Measurements from ENCODE around the gene PHACTR4. TPM values are rescaled to one million over a fixed set of nuclear protein-coding genes. Genes with fewer than 3 reads are reported as not detected.

PHACTR4 gene
- total RNA-seq, 4 donors from 2014 or later = 9.0 to 45.2 (median 24.3) TPM

GRCh38 chr1:28328228-28328648, 41.3 kb upstream of the PHACTR4 start:
- no peak for DNase-seq
- Histone ChIP-seq H3K4me1 (peaks cover 4 to 7% of the 10 kb centered on the region in 2 donors), H3K27me3 (no peaks in the 10 kb centered on the region), H3K27ac (peak overlapping the region; percentile 83), H3K9me3 (no peaks in the 10 kb centered on the region), H3K4me3 (peak overlapping the region; percentile 67 to 68), H3K36me3 (no peaks in the 10 kb centered on the region)
- no peak for TF ChIP-seq POLR2A (IDR thresholded peaks at IDR 0.05)
- TF ChIP-seq CTCF (IDR thresholded peaks at IDR 0.05) = no peak
- intact Hi-C loops (cut with DNase I; ENCODE audit: low total_unique reads) = no loop called here

- TF ChIP-seq CTCF (IDR thresholded peaks at IDR 0.05) (no peak), POLR2A (IDR thresholded peaks at IDR 0.05) (no peak)
- no peaks in the 10 kb centered on the region for H3K36me3 ChIP-seq
- intact Hi-C loops (cut with DNase I; ENCODE audit: low total_unique reads) = no loop called here
- H3K27me3 ChIP-seq = no peaks in the 10 kb centered on the region
- H3K27ac ChIP-seq = peak overlapping the region; percentile 83
- H3K4me1 ChIP-seq = peaks cover 4 to 7% of the 10 kb centered on the region in 2 donors
- H3K9me3 ChIP-seq = no peaks in the 10 kb centered on the region
- peak overlapping the region; percentile 67 to 68 for H3K4me3 ChIP-seq
- DNase-seq = peak; percentile 19 to 20
Measured at GRCh38 chr1:28329395-28330153, 40.0 kb upstream of the PHACTR4 start.

- Histone ChIP-seq H3K27ac (no peak overlapping the region), H3K9me3 (no peaks in the 10 kb centered on the region), H3K4me1 (no peaks in the 10 kb centered on the region), H3K36me3 (no peaks in the 10 kb centered on the region), H3K4me3 (no peak overlapping the region), H3K27me3 (no peaks in the 10 kb centered on the region)
- no peak for DNase-seq
- no peak for TF ChIP-seq POLR2A (IDR thresholded peaks at IDR 0.05)
- no peak for TF ChIP-seq CTCF (IDR thresholded peaks at IDR 0.05)
- intact Hi-C loops (cut with DNase I; ENCODE audit: low total_unique reads) = no loop called here
Measured at GRCh38 chr1:28338897-28339296, 30.6 kb upstream of the PHACTR4 start.

DNA sequence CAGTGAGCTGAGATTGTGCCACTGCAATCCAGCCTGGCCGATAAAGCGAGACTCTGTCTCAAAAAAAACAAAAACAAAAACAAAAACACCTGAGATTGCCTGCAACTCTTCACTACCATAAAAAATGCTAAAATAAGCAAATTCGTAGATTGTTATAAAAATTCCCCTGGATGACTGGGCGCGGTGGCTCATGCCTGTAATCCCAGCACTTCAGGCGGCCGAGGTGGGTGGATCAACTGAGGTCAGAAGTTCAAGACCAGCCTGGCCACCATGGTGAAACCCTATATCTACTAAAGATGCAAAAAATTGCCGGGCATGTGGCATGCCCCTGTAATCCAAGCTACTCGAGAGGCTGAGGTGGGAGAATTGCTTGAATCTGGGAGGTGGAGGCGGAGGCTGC, 30.0 kb upstream of the PHACTR4 start:
- no peak for DNase-seq
- Histone ChIP-seq H3K9me3 (no peaks in the 10 kb centered on the region), H3K27ac (no peak overlapping the region), H3K27me3 (no peaks in the 10 kb centered on the region), H3K4me1 (no peaks in the 10 kb centered on the region), H3K36me3 (no peaks in the 10 kb centered on the region), H3K4me3 (no peak overlapping the region)
- intact Hi-C loops (cut with DNase I; ENCODE audit: low total_unique reads) = no loop called here
- no peak for TF ChIP-seq CTCF (IDR thresholded peaks at IDR 0.05)
- no peak for TF ChIP-seq POLR2A (IDR thresholded peaks at IDR 0.05)

DNA sequence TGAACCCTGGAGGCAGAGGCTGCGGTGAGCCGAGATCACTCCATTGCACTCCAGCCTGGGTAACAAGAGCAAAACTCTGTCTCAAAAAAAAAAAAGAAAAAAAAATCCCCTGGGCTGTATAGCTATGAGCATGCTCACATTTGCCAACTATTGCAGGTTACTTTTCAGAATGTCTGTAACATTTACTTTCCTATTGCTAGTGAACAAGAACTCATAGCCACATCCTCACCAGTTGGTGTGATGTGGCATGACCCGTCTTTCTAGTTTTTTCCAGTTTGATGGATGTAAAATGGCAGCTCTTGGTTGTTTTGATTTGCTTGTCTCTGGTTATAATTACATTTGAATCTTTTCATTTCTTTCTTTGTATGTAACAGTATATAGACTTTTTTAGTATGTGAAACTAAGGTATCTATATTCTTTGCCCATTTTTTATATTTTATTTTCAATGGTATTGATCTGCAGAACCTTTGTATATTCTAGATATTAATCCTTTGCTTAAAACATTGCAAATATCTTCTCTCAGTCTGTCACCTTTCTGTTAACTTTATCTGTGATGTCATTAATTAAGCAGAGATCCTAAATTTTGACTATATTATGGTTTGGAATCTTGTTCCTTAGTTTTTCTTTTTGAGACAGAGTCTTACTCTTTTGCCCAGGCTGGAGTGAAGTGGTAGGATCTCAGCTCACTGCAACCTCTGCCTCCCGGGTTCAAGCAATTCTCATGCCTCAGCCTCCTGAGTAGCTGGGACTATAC, 29.1 kb upstream of the PHACTR4 start:
- H3K9me3 ChIP-seq = no peaks in the 10 kb centered on the region
- no peak for DNase-seq
- no peaks in the 10 kb centered on the region for H3K4me1 ChIP-seq
- intact Hi-C loops (cut with DNase I; ENCODE audit: low total_unique reads) = no loop called here
- TF ChIP-seq CTCF (IDR thresholded peaks at IDR 0.05) = no peak
- H3K36me3 ChIP-seq = no peaks in the 10 kb centered on the region
- H3K27me3 ChIP-seq = no peaks in the 10 kb centered on the region
- H3K4me3 ChIP-seq = no peak overlapping the region
- no peak overlapping the region for H3K27ac ChIP-seq
